Measurements from ENCODE around the gene SUSD5. TPM values are rescaled to one million over a fixed set of nuclear protein-coding genes. Genes with fewer than 3 reads are reported as not detected.

SUSD5 gene
- total RNA-seq, 1 experiment from 2014 or later: 4.9 TPM

- Mint-ChIP-seq H3K4me3 (no peak overlapping the region), H3K9me3 (no peaks in the 10 kb centered on the region), H3K27me3 (ENCODE audit: low read depth) (no peaks in the 10 kb centered on the region), H3K27ac (no peak overlapping the region), H3K36me3 (ENCODE audit: insufficient read depth in 1 of 3, low read depth in 3 of 3) (peaks cover 4 to 46% (median 20%) of the 10 kb centered on the region in 3 experiments; a peak in 6 of 7 replicates), H3K4me1 (peaks cover 13% of the 10 kb centered on the region in 2 experiments)
- Histone ChIP-seq H4K8ac (replicated peaks; ENCODE audit: insufficient read length, low read depth, low read length) (no peak overlapping the region), H3K18ac (ENCODE audit: insufficient read length, low read depth, low read length) (no peak overlapping the region), H2BK5ac (ENCODE audit: insufficient read length, low read length) (no peak overlapping the region), H2BK20ac (ENCODE audit: low read depth, low read length, poor library complexity, severe bottlenecking) (no peak overlapping the region), H3K56ac (ENCODE audit: insufficient read length, low read depth, low read length) (no peak overlapping the region), H3K27ac (ENCODE audit: insufficient read length, low read depth, low read length) (no peak overlapping the region), H3K4me2 (ENCODE audit: insufficient read depth, insufficient read length, low read length) (no peak overlapping the region), H4K20me1 (ENCODE audit: control insufficient read depth, insufficient read depth, insufficient read length) (no peaks in the 10 kb centered on the region), H2BK12ac (ENCODE audit: insufficient read length, low read depth, low read length) (no peak overlapping the region), H3K79me2 (ENCODE audit: insufficient read depth, low read length) (no peaks in the 10 kb centered on the region), H3K9ac (ENCODE audit: extremely low read depth, insufficient read length, low read length) (no peak overlapping the region), H3K9me3 (ENCODE audit: control insufficient read depth, low read depth, low read length) (no peaks in the 10 kb centered on the region), H3K4ac (ENCODE audit: low read depth, low read length) (no peak overlapping the region), H2AFZ (ENCODE audit: low read length) (no peak overlapping the region), H2AK5ac (ENCODE audit: insufficient read length, low read length) (no peak overlapping the region), H3K79me1 (ENCODE audit: insufficient read depth, low read depth, low read length, poor library complexity, severe bottlenecking) (no peaks in the 10 kb centered on the region), H3K23ac (ENCODE audit: insufficient read length, low read depth, low read length) (no peak overlapping the region), H4K91ac (ENCODE audit: insufficient read length, low read depth, low read length) (no peak overlapping the region), H3K23me2 (ENCODE audit: insufficient read length, low read depth, low read length, poor library complexity, severe bottlenecking) (no peaks in the 10 kb centered on the region), H3K14ac (ENCODE audit: insufficient read depth, low read length) (no peak overlapping the region), H4K5ac (ENCODE audit: insufficient read length, low read depth, low read length) (no peak overlapping the region), H2BK15ac (ENCODE audit: low read depth, low read length) (no peak overlapping the region), H3K4me1 (ENCODE audit: insufficient read depth, low read length) (peaks cover 2% of the 10 kb centered on the region; the same call in 1 of the 2 replicates), H2BK120ac (ENCODE audit: low read depth, low read length, poor library complexity, severe bottlenecking) (no peak overlapping the region), H3K27me3 (ENCODE audit: insufficient read depth, low read length) (no peaks in the 10 kb centered on the region), H3T11ph (ENCODE audit: low read length) (no peak overlapping the region)
- TF ChIP-seq CTCF (conservative IDR thresholded peaks at IDR 0.05): no peak
- no CpG with 5 or more reads among the region's 2 CpGs for WGBS (ENCODE audit: extremely low coverage, insufficient read length, low lambda C conversion rate)
- no peak for DNase-seq
Observed at GRCh38 chr3:33130144-33130543, 88.5 kb downstream of the SUSD5 start.
